ENCODE measurements around the gene FGB.

GRCh38 chr4:154616731-154617130 lies 53.9 kb downstream of the FGB start:
- TF ChIP-seq CTCF (IDR thresholded peaks at IDR 0.05): no peak
- TF ChIP-seq POLR2A (IDR thresholded peaks at IDR 0.05): no peak

Measured in Peyer's patch (tissue), 4 donors.